Uterus (tissue), 2 donors: ENCODE data around the gene FHIP1A.

Experiments
- CTCF ChIP-seq, 4 experiments: fragments of 200-600 bp in 2 of 4; fragments of 450-650 bp in 2 of 4; sonication (generic) in 2 of 4; IDR thresholded peaks; one replicate each; pipeline ENCODE4 v1.5.1; 2016 to 2019; ENCODE audit warnings: antibody characterized with exemption in 4 of 4, mild to moderate bottlenecking in 2 of 4, moderate library complexity in 1 of 4
- POLR2A ChIP-seq, 2 donors: fragments of 450-650 bp; IDR thresholded peaks; one replicate each; pipeline ENCODE4 v1.6.1; 2016; ENCODE audit warnings: antibody characterized with exemption in 2 of 2, mild to moderate bottlenecking in 1 of 2, moderate library complexity in 1 of 2

GRCh38 chr4:151427266-151427665, 18.3 kb downstream of the FHIP1A start:
- TF ChIP-seq CTCF (IDR thresholded peaks at IDR 0.05) (no peak), POLR2A (IDR thresholded peaks at IDR 0.05) (no peak)
